K562 (cell line): ENCODE measurements around the gene EPHX1. TPM values are rescaled to one million over a fixed set of nuclear protein-coding genes. Genes with fewer than 3 reads are reported as not detected.
A peak's percentile ranks its signal among the peaks of the same experiment; 100 is the strongest.

Experiments used
- ARHGAP35 ChIP-seq: fragments of 450-650 bp; IDR thresholded peaks from 2 replicates; pipeline ENCODE4 v1.6.1; 2018; ENCODE audit not compliant: partially characterized antibody
- BRD9 ChIP-seq: fragments of 450-650 bp; IDR thresholded peaks from 2 replicates; pipeline ENCODE4 v1.6.1; 2018; ENCODE audit warnings: low read depth; ENCODE audit not compliant: partially characterized antibody
- CCNT2 ChIP-seq: IDR thresholded peaks from 2 replicates; pipeline ENCODE4 v1.6.1; 2011; ENCODE audit warnings: borderline replicate concordance, low read depth, mild to moderate bottlenecking, moderate library complexity, mixed read lengths, low read length; ENCODE audit not compliant: insufficient read length; ENCODE audit errors: extremely low read depth
- CEBPB ChIP-seq: fragments of 450-650 bp; IDR thresholded peaks from 2 replicates; pipeline ENCODE4 v1.6.1; 2016; ENCODE audit warnings: missing genetic modification characterization, missing compliant biosample characterization
- DPF2 ChIP-seq: fragments of 450-650 bp; IDR thresholded peaks from 2 replicates; pipeline ENCODE4 v1.6.1; 2016
- FOXK1 ChIP-seq: sonication (generic); formaldehyde crosslinking; IDR thresholded peaks from 2 replicates; pipeline ENCODE4 v1.8.0; 2022; ENCODE audit warnings: missing genetic modification reagents, mild to moderate bottlenecking, borderline replicate concordance
- HDAC1 ChIP-seq, 2 experiments: fragments of 450-650 bp; IDR thresholded peaks; 2 replicates each; pipeline ENCODE4 v1.6.1; 2016 to 2017; ENCODE audit warnings: inconsistent platforms in 1 of 2, mild to moderate bottlenecking in 1 of 2, moderate library complexity in 1 of 2
- RAD21 ChIP-seq, 2 experiments: fragments of 250-450 bp in 1 of 2; fragments of 450-650 bp in 1 of 2; sonication (Bioruptor Pico) in 1 of 2; formaldehyde crosslinking in 1 of 2; IDR thresholded peaks in 1 of 2; conservative IDR thresholded peaks in 1 of 2; 2 replicates each; pipeline versions ENCODE4 v1.4.0 to v1.8.0; 2020 to 2022; ENCODE audit warnings: mild to moderate bottlenecking in 2 of 2, moderate library complexity in 1 of 2
- RFX7 ChIP-seq: fragments of 250-450 bp; sonication (Bioruptor Pico); IDR thresholded peaks from 2 replicates; pipeline ENCODE4 v1.5.1; 2021; ENCODE audit warnings: mild to moderate bottlenecking
- TCF7L2 ChIP-seq: fragments of 150-350 bp; IDR thresholded peaks from 2 replicates; pipeline ENCODE4 v1.6.1; 2016; ENCODE audit warnings: low read depth, mild to moderate bottlenecking, low read length, moderate library complexity
- ZBTB17 ChIP-seq: fragments of 450-650 bp; formaldehyde crosslinking; IDR thresholded peaks from 2 replicates; pipeline ENCODE4 v1.4.0; 2020; ENCODE audit warnings: mild to moderate bottlenecking
- ZBTB8A ChIP-seq: fragments of 450-650 bp; IDR thresholded peaks from 2 replicates; pipeline ENCODE4 v1.6.1; 2018; ENCODE audit warnings: mild to moderate bottlenecking, moderate library complexity; ENCODE audit not compliant: partially characterized antibody
- ZNF785 ChIP-seq: fragments of 250-450 bp; sonication (Bioruptor Pico); IDR thresholded peaks from 2 replicates; pipeline ENCODE4 v1.4.0; 2020; ENCODE audit warnings: mild to moderate bottlenecking
- polyA plus RNA-seq, 8 experiments: library from polyadenylated mRNA; depleted of rRNA in 4 of 8; stranded (reverse) in 5 of 8; unstranded in 3 of 8; fragments of >200 nt; fragmentation: Nextera tagmentation in 2 of 8; fragmentation: Illumina TruSeq in 1 of 8; extraction: Ambion mirVana in 2 of 8; extraction: Trizol in 1 of 8; gene quantifications; 2 replicates each; pipeline versions ENCODE4 v1.2.1 to v1.2.3, GENCODE V29; 2011 to 2014; ENCODE audit warnings: inconsistent platforms in 1 of 8, missing spikeins in 1 of 8
- total RNA-seq, 7 experiments: library from RNA; depleted of rRNA in 6 of 7; stranded (reverse); fragments of >200 nt in 6 of 7; fragmentation: Illumina TruSeq in 2 of 7; extraction: Trizol in 2 of 7; gene quantifications; 2 replicates each; pipeline versions ENCODE4 v1.2.1 to v1.2.3, GENCODE V29; 2011 to 2021; ENCODE audit warnings: low replicate concordance in 1 of 7
- TF ChIP-seq, protein P1 (sequence below): fragments of 200-800 bp; sonication (Bioruptor generic); IDR thresholded peaks from 2 replicates; pipeline ENCODE4 v1.6.1; 2017; ENCODE audit warnings: missing genetic modification characterization, missing compliant biosample characterization
- TF ChIP-seq, protein P2 (sequence below): fragments of 450-650 bp; IDR thresholded peaks from 2 replicates; pipeline ENCODE4 v1.6.1; 2016; ENCODE audit warnings: mild to moderate bottlenecking
- TF ChIP-seq, protein P3 (sequence below): fragments of 250-450 bp; sonication (Bioruptor Pico); IDR thresholded peaks from 2 replicates; pipeline ENCODE4 v1.8.0; 2022; ENCODE audit warnings: inconsistent platforms, mild to moderate bottlenecking, moderate library complexity, borderline replicate concordance
- TF ChIP-seq, protein P4 (sequence below), 3 experiments: IDR thresholded peaks in 2 of 3; conservative IDR thresholded peaks in 1 of 3; 2 replicates each; pipeline ENCODE4 v1.5.1; 2011 to 2012; ENCODE audit warnings: low read length in 3 of 3, mild to moderate bottlenecking in 3 of 3, control low read depth in 2 of 3, improper control_type of control experiment in 1 of 3, inconsistent platforms in 1 of 3, low read depth in 1 of 3, mixed read lengths in 1 of 3, moderate library complexity in 1 of 3; ENCODE audit not compliant: insufficient read depth in 2 of 3

Gene EPHX1
- total and polyA plus RNA-seq, 9 of the 15 experiments (the other 6 are each of a cell fraction or from before 2014, with no cell fraction given), result 0.21 to 27.0 (median 6.7) TPM

DNA sequence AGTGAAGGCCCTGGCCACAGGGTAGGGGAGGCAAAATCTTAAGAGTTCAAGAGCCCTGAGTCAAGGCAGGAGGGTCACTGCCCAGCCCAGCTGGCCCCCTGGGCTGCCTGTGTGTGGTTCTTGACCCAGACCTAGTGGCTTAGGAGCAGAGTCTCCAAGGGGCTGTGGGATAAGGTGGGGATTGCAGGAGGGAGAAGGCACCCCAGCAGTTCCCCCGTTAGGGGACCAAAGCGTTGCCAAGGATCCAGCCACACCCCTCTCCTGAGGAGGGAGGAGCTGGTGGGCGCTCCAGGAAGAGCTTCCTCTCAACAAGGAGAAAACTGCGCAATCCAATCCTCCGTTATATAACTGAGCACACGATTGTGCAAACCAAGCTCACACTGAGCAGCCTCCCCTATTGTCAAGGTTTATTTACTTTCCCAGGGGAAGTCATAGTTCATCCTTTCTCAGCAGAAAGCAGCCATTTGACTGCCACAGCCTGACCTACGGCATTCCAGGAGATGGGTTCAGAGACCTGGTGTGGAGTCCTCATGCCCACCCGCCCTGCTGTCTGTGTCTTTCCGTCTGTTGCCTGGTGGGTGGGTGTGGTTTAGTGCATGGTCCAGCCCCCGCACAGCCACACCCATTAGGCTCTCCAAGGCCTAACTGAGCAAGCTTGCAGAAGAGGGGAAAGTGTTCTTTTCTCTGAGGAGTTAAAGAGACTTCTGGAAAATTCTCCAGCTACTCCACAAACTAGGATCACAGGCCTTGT is 3.5 kb downstream of the EPHX1 start (continued):
- TF ChIP-seq RAD21 (CRISPR knock-in tag; conservative IDR thresholded peaks at IDR 0.05 in 1 of 2, IDR thresholded peaks at IDR 0.05 in 1 of 2) (no peak), DPF2 (peak; percentile 32; the same call in 1 of the 2 replicates), RFX7 (CRISPR knock-in tag) (no peak), ARHGAP35 (no peak), BRD9 (no peak), FOXK1 (CRISPR knock-in tag) (no peak), ZBTB8A (no peak), CCNT2 (no peak), ZBTB17 (CRISPR knock-in tag) (0 out of 2 replicates have a peak, but pooled peaks have one; percentile 48), ZNF785 (CRISPR knock-in tag) (no peak), TCF7L2 (no peak), CEBPB (tag) (peak; percentile 98), HDAC1 (IDR thresholded peaks at IDR 0.05) (peak in 1 of 2 experiments; percentile 56; a peak in 1 of 4 replicates)
- TF ChIP-seq, protein P1, sequence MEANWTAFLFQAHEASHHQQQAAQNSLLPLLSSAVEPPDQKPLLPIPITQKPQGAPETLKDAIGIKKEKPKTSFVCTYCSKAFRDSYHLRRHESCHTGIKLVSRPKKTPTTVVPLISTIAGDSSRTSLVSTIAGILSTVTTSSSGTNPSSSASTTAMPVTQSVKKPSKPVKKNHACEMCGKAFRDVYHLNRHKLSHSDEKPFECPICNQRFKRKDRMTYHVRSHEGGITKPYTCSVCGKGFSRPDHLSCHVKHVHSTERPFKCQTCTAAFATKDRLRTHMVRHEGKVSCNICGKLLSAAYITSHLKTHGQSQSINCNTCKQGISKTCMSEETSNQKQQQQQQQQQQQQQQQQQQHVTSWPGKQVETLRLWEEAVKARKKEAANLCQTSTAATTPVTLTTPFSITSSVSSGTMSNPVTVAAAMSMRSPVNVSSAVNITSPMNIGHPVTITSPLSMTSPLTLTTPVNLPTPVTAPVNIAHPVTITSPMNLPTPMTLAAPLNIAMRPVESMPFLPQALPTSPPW (CRISPR knock-in tag), result no peak; the same call in 1 of the 2 replicates
- TF ChIP-seq, protein P2, sequence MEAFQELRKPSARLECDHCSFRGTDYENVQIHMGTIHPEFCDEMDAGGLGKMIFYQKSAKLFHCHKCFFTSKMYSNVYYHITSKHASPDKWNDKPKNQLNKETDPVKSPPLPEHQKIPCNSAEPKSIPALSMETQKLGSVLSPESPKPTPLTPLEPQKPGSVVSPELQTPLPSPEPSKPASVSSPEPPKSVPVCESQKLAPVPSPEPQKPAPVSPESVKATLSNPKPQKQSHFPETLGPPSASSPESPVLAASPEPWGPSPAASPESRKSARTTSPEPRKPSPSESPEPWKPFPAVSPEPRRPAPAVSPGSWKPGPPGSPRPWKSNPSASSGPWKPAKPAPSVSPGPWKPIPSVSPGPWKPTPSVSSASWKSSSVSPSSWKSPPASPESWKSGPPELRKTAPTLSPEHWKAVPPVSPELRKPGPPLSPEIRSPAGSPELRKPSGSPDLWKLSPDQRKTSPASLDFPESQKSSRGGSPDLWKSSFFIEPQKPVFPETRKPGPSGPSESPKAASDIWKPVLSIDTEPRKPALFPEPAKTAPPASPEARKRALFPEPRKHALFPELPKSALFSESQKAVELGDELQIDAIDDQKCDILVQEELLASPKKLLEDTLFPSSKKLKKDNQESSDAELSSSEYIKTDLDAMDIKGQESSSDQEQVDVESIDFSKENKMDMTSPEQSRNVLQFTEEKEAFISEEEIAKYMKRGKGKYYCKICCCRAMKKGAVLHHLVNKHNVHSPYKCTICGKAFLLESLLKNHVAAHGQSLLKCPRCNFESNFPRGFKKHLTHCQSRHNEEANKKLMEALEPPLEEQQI, result no peak
- TF ChIP-seq, protein P3, sequence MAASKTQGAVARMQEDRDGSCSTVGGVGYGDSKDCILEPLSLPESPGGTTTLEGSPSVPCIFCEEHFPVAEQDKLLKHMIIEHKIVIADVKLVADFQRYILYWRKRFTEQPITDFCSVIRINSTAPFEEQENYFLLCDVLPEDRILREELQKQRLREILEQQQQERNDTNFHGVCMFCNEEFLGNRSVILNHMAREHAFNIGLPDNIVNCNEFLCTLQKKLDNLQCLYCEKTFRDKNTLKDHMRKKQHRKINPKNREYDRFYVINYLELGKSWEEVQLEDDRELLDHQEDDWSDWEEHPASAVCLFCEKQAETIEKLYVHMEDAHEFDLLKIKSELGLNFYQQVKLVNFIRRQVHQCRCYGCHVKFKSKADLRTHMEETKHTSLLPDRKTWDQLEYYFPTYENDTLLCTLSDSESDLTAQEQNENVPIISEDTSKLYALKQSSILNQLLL (CRISPR knock-in tag), result no peak
- TF ChIP-seq, protein P4, sequence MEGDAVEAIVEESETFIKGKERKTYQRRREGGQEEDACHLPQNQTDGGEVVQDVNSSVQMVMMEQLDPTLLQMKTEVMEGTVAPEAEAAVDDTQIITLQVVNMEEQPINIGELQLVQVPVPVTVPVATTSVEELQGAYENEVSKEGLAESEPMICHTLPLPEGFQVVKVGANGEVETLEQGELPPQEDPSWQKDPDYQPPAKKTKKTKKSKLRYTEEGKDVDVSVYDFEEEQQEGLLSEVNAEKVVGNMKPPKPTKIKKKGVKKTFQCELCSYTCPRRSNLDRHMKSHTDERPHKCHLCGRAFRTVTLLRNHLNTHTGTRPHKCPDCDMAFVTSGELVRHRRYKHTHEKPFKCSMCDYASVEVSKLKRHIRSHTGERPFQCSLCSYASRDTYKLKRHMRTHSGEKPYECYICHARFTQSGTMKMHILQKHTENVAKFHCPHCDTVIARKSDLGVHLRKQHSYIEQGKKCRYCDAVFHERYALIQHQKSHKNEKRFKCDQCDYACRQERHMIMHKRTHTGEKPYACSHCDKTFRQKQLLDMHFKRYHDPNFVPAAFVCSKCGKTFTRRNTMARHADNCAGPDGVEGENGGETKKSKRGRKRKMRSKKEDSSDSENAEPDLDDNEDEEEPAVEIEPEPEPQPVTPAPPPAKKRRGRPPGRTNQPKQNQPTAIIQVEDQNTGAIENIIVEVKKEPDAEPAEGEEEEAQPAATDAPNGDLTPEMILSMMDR (IDR thresholded peaks at IDR 0.05 in 2 of 3, conservative IDR thresholded peaks at IDR 0.05 in 1 of 3; ENCODE audit: insufficient read depth in 2 of 3, low read depth in 1 of 3, low read length in 3 of 3), result no peak
